GM19240 (cell line): ENCODE data around the gene UBAP1L.
"Not testable (repeated sequence)": the region's sequence is repeated elsewhere in the genome, so short reads cannot be mapped to it uniquely, and the experiment has no call there.

Experiments
- DNase-seq: peaks from one replicate; pipeline ENCODE4 v3.0.0; 2011; ENCODE audit warnings: low spot score; ENCODE audit not compliant: insufficient read length

UBAP1L gene

DNA sequence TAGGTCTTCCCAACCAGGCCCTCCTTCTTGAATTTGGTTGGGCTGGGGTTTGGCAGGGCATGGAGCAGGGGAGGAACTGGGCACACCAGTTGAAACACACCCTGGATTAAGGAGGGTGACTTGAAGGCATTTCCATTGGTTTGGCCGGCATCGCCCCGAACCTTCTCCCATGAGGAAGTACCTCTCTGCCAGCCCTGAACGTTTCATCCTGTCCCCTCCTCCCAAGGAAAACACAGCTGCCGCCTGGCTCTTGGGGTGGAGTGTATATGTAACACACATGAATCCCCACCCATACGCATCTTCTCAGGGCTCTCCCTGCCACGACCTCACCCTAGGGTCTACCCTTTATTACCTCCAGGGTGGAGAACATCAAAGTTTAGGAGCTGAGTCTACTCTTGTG lies 14.6 kb downstream of the UBAP1L start:
- no peak for DNase-seq

DNA sequence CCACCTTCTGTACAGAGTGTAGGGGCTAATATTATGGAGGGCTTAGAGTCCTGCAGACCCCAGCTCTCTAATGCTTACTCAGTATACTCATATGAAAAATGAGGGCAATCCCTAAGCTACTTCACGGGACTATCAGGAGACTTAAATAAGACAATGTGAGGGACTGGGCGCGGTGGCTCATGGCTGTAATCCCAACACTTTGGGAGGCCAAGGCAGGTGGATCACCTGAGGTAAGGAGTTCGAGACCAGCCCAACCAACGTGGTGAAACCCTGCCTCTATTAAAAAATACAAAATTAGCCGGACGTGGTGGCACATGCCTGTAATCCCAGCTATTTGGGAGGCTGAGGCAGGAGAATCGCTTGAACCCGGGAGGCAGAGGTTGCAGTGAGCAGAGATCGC lies 15.2 kb downstream of the UBAP1L start:
- not testable (repeated sequence) for DNase-seq

DNA sequence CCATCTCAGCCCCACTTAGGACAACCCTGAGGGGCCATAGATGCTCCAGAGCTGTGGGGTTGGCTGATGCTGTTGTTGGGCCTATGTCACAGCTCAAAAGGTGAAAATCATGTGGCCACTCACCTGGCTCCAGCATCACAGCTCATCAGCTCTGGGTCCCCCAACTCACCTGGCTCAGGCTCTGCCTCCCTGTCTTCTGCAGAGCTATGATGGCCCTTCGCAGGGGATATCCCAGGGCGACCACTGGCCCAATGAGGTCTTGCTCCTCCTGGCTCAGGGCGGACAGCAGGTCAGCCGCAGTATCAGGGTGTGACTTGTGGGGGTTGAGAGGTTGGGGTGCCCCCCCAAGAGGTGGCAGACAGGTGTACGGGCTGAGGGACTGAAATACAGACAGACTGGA lies 15.7 kb downstream of the UBAP1L start:
- no peak for DNase-seq

DNA sequence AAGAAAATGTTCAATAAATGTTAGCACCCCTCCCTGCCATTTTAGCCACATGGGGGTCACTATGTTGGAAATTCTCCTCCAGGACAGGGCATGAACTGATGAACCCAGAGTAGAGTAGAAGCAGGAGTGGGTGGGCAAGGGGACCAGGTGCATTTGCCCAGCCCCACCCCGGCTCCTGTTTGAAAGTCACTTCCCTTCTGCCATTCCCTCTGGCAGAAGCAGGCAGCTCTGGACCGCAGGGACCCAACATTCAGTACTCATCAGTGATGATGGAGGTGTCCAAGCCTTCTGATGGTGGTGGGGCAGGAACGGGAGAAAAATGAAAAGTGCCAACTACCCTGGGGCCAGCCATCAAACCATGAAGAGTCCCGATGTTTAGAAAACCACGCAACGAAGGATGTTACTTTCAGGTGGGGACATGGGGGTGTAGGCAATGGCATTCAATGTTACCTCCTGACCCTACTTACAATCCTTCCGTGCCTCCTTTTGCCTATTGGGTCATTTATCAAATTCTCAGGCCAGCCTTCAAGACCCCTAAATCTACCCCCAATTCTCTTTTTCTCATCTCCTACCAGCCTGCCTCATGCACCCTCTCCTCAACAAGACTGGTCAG lies 17.2 kb downstream of the UBAP1L start:
- no peak for DNase-seq

DNA sequence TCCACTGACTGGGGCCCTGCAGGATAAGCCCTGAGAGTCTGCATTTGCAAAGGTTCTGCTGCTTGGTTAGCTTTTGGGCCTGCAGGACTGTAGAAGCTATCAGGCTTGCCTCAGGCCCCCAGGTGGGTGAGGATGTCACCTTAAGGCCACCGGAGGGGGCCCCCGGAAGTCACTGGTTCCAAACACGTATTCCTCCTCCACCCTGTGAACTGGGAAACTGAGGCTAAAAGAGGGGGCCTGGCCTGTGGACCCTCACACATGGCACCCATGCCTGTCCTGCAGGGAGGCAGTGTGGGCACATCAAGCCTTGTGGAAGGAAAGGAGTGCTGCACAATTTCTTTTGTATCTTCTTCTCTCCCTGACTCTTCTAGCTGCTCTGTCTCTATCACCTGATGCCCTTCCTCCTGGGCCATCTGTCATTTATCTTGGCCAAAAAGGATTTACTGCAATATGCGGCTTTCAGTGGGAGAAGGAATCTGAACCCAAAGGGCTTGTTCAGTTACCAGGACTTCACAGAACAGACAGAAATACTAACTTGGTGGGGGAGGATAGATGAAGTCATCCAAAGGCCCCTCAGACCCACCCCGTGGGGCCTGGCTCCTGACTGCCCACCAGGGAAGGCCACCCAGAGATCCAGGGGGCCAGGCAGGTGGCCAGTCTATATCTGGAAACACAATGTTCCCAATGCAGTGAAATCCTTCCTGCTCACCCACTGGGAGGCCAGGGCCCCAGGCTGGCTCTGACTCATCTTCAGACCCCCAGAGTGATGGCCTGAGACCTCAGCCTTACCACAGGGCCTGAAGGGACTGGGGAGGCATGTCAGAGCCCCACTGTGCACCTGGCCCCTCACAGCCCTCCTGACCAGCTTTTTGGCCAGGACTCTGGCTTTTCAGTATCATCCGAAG lies 18.3 kb downstream of the UBAP1L start:
- DNase-seq = no peak

DNA sequence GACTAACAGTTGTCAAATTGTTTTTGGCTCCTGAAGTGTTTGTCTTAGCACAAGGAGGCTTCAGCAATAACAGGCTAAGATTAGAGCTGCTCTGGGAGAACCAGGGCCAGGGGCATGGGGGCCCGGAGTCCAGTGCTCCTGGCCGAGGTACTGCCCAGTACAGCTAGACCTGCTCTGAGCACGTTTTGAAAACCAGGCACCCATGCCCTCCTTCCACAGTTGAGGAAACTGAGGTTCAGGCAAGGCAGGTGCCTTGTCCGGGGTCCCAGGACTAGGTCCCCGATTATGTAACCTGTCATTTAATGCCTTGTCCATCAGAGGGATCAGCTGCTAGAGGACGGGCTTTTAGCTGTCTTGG lies 19.3 kb downstream of the UBAP1L start:
- DNase-seq = no peak

DNA sequence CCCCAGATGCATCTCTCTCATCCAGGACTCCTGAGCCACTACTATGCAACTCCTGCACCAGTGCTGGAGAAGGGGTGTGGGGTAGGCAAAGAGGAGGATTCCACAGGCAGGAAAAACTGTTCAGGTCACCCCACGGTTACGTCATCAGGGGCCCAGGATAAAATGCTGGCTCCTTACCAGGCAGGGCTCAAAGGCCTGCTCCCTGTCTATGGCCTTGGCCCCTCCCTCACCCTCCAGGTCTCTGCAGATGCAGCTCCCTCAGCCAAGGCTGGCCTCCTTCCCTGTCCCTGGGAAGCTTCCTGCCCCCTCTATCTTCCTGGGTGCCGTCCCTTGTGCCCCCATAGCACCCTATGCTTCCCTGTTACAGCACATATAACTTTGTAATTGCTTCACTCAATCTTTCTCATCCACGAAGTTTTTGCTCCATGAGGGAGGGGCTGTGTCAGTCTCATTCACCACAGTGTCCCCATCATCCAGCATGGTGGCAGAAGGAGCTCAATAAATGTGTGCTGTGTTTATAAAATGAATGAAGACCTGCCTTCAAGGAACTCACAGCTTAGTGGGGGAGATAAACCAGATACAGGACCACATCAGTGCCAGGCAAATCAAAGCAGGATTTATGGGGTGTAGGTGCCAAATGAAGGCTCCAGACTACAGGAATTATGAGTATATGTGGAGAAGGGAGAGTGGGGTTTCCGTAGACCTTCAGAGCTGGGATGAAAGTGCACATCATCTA lies 19.8 kb downstream of the UBAP1L start:
- DNase-seq = no peak

DNA sequence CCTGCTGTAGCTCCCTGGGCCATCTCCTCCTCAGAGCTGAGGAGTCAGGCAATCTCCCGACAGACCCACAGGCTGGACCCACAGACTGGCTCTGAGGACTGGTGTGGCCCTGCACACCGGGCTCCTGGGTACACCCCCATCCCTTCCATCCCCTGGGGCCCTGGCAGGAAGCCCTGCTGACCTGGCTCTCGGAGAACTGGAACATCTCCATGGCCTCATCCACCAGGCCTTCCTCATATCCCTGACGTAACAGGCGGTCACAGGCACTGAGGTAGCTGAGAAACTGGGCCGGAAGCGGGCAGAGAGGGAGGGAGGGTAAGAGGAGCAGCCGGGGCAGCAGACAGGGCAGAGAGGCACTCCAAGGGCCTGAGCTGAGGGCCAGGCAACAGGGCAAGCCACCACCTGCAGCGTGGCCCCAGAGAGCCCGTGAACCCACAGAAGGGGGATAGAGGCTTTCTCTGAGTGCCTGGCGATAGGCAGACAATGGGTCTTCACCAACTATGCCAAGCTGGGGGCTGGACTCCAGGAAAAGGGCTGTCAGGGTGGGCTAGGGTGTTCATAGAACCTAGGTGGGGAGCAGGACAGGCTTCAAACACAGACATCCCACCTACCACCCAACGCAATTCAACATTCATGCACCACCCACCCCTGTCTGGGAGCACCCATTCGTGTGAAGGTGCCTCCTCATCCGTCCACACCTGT lies 20.6 kb downstream of the UBAP1L start:
- no peak for DNase-seq

DNA sequence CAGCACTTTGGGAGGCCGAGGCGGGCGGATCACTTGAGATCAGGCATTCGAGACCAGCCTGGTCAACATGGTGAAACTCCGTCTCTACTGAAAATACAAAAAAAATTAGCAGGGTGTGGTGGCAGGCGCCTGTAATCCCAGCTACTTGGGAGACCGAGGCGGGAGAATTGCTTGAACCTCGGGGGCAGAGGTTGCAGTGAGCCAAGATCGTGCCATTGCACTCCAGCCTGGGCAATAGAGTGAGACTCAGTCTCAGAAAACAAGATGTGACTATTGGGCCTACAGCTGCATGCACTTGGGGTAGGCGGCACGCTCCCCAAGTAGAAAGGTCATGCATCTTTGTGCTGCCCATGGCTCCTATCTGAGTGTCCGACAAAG lies 21.2 kb downstream of the UBAP1L start:
- DNase-seq = not testable (repeated sequence)

DNA sequence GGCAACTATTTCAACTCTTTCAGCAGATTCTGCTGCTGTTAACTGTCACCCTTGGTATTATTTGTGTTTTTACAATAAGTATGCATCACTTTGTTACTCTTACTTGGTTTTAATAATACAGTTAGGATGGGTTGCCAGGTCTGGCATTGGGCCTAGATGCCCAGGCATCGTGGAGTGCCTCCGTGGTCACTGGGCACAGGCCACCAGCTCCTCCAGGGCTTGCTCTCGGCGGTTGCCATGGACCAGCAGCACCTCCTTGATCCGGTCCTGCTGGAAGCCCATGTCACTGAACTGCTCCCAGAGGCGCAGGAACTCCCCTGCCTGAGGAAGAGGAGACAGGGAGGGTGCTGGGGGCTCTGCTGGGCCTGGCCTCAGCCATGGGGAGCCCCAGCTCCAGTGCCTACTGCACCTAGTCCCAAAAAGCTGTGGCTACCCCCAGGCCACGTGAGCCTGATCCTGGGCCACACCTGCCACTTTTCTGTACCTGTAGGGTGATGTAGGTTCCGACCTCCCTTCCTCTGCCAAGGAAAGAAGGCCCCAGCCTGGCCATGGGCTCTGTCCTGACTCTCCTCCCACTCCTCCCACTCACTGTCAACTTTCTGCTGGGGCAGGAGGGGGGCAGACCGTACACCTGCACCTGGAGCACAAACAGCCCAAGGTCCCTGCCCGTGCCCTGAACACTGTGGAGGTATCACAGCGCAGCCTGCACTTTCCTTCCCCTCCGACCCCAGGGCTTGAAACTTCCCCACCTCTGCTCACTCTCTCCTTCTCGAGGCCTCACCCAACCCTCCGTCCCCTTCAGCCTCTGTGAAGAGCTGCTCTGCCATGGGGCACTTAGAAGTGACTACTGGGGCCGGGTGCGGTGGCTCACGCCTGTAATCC lies 21.8 kb downstream of the UBAP1L start:
- DNase-seq = no peak

DNA sequence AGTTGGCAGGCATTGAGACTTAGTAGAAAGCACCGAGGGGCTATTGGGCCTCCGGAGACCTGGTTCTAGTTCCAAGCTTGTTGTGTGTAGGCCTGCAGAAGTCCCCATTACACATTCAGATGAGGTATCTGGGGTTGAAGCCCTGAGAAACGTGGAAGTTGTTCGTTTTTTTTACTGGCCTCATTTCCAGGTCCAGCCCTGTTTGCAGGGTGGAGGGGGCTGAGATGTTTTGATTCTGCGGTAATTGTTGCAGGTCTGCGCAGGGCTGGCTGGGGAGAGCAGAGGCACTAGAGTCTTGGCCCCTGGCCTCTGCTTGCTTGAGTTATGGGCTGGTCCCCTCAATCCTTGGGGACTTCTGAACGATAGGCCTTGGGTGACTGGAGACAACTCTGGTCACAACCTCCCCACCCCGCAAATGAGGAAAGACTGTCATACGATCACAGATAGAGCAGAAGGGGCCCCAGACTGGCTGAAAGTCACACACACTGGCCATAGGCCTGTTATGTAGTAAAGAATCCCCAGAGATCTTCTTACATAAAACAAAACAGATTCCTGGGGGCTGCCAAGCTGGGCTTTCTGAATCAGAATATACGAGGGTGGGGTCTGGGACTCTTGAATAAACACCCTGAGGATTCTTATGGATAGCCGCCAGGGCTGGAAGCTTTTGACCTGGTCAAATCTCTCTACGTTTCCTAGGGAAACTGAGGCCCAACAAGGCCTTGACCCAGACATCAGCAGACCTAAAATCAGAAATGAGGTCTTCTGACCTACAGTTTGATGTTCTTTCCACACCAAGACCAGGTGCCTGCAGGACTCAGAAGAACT lies 22.8 kb downstream of the UBAP1L start:
- no peak for DNase-seq

DNA sequence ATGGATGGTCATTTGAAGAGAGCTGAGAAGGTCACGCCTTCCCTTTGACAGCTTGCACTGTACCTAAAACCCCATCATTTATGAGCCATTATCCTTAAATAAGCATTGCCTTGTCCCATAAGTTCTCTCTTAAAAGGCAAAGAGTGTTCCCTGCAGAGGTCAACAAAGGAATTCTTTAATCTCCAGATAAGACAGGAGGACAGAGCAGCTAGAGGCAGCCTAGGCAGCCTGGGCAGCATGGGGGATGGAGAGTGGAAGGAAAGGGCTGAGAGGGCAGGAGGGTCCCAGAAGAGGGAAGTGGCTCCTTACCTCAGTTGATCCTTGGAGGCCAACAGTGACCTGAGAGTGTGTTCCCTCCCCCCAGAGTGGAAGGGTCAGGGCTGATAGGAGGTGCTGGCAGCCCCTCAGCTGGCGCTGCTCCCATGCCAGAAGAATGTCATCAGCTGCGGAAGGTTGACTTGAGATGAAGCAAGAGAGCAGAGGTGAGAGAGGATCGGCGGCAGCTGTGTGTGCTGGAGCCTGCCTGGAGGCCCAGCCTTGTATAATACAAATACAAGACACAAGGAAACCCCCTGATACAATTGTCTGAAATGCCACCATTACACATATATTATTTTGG lies 25.7 kb downstream of the UBAP1L start:
- DNase-seq = no peak

DNA sequence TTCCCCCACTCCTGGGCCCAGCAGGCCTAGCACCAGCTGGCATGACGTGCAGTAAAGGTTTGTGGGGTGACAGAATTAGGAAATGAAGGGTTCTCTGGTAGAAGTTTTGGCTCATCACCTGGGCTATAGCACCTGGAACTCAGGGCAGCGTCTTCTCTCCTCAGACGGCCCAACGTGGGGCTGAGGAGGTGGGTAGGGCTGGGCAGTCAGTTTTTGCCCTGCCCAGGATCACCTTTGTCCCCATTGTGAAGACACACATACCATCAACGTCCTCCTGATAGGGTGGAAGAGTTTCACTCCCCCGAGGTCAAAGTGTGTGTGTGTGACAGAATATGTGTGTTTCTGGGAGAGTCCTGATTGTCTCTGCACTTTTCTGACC lies 26.4 kb downstream of the UBAP1L start:
- no peak for DNase-seq

DNA sequence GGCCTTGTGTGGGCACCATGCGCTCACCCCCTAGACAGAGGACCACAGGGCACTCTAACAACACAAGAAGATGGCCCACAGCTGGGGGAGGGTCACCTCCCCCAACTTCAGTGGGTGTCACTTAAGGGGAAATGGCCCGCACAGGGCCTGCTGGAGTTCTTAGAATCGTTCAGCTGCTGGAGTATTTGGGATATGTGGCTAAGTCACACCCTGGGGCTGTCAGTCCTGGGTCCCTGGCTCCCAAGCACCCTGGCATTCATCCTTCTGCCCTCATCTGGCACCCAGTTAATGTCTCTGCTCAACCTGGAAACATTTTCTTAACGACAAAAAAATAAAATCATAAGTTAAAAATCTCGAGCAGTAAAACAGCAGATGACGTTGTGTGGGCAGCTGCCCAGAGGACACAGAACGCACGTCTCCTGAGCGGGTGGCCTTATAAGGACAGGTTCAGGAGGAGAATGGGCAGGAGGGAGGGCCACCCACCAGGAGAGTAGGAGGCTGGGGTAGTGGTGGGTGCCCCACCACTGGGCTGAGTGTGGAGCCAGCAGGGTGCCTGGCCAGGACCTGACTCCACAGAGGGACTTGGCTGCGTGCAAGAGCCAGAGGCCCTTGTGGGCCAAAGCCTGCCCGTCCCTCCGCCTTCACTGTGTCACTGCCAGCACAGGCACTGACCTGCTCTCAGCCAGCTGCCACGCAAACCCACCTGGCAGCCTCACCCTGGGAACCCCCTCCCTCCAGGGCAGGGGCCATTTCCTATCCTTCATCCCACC lies 26.9 kb downstream of the UBAP1L start:
- DNase-seq = no peak

DNA sequence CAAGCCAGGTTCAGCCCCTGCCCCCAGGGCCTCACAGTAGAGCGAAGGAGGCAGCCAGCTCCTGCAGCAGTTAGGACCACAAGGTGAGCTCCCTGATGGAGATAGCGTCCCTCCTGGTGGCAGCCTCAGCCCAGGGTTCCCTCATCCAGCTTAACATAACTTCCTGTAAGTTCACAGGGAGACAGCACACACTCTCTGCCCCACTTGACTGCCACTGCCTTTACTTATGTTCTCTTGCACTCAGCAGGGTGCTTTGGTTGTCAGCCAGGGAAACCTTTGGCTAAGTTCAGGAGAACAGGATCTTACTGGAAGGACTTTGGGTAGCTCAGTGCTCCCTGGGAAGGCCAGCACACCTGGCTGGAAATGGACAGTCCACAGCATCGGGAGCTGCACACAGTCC lies 27.6 kb downstream of the UBAP1L start:
- no peak for DNase-seq

DNA sequence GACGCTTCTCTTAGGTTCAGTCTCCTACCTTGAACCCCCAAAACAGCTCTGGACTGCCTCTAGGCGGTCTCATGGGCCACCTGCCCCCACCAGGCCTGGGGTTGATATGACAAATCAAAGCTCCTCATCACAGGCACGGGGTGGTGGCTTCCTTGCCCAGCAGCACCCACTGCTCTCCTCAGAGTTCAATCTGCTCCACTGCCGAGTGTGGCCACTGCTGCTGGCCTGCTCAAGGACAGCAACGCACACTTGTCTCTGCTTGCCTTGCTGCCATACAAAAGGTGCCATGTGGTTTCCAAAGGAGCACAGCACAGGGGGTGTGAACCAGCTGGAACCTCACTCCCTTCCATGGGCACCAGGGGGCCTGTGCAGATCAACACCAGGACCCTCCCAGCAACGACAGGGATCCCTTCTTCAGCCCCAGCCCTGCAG lies 28.3 kb downstream of the UBAP1L start:
- no peak for DNase-seq

DNA sequence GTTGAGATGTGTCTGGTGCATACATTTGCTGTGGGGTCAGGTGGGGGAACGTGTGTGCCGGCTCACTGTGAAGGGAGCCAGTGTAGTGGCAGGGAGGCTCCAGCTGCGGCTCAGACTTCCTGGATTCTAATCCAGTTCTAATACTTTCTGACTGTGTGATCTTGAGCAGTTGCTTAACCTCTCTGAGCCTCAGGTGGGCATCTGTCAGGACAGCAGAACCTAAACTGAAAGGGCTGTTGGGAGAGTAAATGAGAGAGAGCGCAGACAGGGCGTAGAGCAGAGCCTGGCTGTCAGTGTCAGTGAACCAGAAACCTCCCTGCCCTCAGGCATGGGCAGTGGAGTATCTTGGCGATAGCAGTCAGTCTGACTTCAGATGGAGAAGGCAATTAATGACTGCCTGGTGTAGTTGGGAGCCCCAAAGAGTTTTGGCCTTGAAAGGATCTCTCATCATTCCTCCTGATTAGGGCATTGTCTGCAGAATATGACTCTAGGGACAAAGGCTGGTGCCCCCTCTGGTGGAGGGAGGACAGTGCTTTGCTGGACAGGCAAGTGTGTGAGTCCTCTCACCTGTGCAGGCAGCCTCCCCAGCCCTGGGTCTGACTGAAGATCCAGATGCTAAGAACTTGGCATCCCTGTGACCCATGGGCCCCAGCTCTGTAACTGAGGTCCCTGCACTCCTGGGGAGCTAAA lies 28.9 kb downstream of the UBAP1L start:
- DNase-seq = no peak

DNA sequence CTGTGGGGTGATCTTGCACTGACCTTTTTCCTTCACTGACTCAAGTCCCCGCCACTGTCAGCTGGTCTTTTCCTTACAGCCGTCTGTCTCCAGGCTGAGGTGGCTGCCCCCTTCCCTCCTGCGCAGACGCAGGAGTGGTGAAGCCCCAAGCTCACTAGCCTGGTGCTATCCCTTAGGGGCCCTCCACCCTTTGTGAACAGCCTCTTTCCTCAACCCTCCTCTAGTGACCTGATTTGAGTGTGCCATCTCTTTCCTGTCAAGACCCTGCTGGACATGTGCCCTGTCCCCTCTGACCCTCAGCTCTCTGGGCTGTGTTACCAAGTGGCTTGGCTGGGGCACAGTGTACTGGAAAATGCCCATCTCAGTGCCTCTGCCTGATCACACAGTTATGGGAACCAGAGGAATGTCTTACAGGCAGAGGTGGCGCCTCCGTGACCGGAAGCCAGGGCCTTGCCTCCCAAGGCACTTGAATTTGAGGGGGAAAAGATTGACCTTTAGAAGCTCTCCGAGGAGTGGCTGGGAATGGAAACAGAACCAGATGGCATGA lies 29.7 kb downstream of the UBAP1L start:
- DNase-seq = no peak
